HG03558 (cell line): ENCODE measurements around the gene FAIM2.

Source experiments
- ATAC-seq: cut with Tn5 transposase; IDR thresholded peaks from one replicate; pipeline ENCODE4 v1.9.1; 2021; ENCODE audit warnings: moderate number of reproducible peaks; ENCODE audit not compliant: unreplicated experiment; ENCODE audit errors: extremely low read depth

Gene FAIM2

GRCh38 chr12:49903700-49904423 lies at the start of gene FAIM2:
FAIM2 (minus strand) TSS chr12:49903900; CDS start chr12:49903792, 108 bp downstream.
- ATAC-seq: no peak

- ATAC-seq: no peak
Measured at GRCh38 chr12:49953151-49953550, 49.5 kb upstream of the FAIM2 start.

- no peak for ATAC-seq
Measured at GRCh38 chr12:49952391-49953055, 48.8 kb upstream of the FAIM2 start.

- ATAC-seq: no peak
Measured at GRCh38 chr12:49951411-49952240, 47.9 kb upstream of the FAIM2 start.

GRCh38 chr12:49950273-49951251 lies 46.9 kb upstream of the FAIM2 start, which contains the start of gene AQP2:
AQP2 (plus strand) TSS chr12:49950737; CDS start chr12:49950831, 94 bp downstream.
- no peak for ATAC-seq

GRCh38 chr12:49949866-49950265 lies 46.2 kb upstream of the FAIM2 start:
- ATAC-seq: no peak

GRCh38 chr12:49948866-49949845 lies 45.5 kb upstream of the FAIM2 start:
- ATAC-seq: no peak

- no peak for ATAC-seq
Measured at GRCh38 chr12:49947593-49948226, 44.0 kb upstream of the FAIM2 start.

- no peak for ATAC-seq
Measured at GRCh38 chr12:49946497-49946896, 42.8 kb upstream of the FAIM2 start.

GRCh38 chr12:49946086-49946485 lies 42.4 kb upstream of the FAIM2 start:
- ATAC-seq: no peak

- ATAC-seq: no peak
Measured at GRCh38 chr12:49945394-49946080, 41.8 kb upstream of the FAIM2 start.

GRCh38 chr12:49944718-49945117 lies 41.0 kb upstream of the FAIM2 start:
- ATAC-seq: no peak

- ATAC-seq: no peak
Measured at GRCh38 chr12:49944046-49944445, 40.3 kb upstream of the FAIM2 start.

GRCh38 chr12:49943625-49943960 lies 39.9 kb upstream of the FAIM2 start:
- ATAC-seq: no peak

GRCh38 chr12:49942921-49943624 lies 39.4 kb upstream of the FAIM2 start:
- ATAC-seq: no peak

GRCh38 chr12:49942512-49942893 lies 38.8 kb upstream of the FAIM2 start:
- no peak for ATAC-seq
